HG03442 (cell line): ENCODE measurements around the gene WNT3.

Experiments
- ATAC-seq: cut with Tn5 transposase; IDR thresholded peaks from one replicate; pipeline ENCODE4 v1.9.1; 2021; ENCODE audit warnings: mild to moderate bottlenecking, moderate library complexity; ENCODE audit not compliant: unreplicated experiment

WNT3 gene

DNA sequence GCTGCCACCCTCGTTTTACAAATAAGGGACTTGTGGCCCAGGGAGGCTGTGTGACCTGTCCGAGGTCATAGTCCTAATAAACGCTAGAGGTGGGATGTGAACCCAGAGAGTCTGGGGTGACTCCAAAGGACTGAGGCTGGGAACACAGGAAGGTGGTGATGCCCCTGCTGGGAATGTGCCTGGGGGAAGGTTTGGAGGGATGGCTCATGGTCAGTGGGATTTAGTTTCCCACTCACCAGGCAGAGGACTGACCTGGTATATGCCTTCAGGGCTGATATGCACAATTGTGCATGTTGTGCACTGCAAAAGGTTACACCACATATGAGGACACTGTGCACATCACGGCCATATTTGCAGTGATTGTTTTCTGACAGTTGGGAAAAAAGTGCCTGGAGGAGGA lies 19.0 kb upstream of the WNT3 start:
- ATAC-seq: no peak

DNA sequence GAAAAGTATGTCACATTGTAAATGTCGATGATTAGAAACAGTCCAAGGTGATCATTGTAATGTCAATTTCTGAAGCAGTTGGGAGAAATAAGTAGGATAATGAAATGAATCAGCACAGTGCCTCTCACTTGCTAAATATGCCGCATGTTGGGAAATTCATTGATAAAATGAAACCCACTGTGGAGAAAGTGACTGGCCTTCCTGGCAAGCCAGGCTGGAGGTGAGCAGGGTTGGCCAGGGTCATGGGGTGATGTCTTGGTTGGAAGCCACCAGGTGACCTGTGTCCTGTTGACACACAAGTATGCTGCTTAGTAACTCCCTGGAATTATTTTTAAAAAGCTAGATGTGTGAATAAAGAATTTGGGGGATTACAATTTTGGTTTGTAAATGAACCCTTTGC lies 18.0 kb upstream of the WNT3 start:
- ATAC-seq: no peak

DNA sequence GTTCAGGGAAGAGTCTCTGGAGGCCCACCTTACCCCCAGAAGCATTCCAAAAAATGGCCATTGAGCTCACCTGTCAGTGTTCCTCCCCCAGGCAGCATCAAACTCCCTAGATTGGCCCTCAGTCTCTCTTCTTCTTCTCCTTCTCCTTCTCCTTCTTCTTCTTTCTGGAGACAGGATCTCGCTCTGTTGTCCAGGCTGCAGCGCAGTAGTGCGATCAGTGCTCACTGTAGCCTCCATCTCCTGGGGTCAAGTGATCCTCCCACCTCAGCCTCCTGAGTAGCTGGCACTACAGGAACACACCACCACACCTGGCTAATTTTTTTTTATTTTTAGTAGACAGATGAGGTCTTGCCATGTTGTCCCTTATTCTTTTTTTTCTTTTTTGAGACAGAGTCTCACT lies 16.4 kb upstream of the WNT3 start:
- no peak for ATAC-seq

DNA sequence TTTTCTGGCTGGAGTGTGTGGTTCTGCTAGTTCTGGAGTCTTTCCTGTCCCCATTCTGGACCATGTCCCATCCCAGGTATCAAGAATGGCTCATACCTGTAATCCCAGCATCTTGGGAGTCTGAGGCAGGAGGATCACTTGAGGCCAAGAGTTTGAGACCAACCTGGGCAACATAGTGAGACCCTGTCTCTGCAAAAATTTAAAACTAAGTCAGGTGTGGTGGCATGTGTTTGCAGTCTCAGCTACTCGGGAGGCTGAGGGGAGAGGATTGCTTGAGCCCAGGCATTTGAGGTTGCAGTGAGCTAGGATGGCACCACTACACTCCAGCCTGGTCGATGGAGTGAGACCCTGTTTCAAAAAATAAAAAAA lies 15.3 kb upstream of the WNT3 start:
- ATAC-seq: no peak

DNA sequence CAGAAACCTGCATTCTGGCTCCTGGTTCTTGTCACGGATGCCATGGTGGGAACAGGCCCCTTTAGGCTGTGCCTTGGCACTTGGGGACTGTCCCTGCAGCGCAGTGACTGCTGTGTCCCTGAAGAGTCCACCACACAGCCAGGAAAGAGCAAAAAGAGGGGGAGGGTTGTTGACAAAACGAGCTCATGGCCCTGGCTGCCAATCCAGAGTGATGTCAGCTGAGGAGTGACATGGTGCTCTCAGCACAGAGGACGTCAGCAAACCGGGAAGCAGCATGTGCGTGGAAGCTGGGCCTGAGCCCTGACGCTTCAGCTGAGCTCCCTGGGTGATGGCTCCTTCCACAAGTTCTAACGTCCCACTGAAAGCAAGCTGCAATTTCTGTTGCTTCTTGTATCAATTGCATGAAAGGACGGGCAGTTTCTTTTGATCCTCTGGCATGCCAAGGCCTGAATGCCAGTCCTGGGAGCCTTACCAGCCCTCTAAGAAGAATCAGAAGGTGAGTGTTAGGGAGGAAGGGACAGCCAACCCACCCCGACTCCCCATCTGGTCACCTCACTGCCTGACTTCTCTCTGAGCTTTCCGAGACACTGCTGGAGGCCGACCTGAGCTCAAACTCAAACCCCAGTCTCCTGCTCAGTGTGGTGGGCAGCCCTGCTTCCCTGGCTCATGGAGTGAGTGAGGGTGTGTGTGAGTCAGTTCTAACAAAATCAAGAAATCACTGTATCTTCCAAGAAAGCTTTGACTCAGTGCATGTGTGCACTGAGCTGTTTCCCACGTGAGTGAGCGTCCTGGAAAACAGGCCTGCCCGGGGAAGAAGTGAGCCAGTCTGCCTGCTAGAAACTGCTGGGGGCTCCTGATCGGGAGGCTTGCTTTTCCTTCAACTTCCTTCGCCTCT lies 14.7 kb upstream of the WNT3 start:
- no peak for ATAC-seq

DNA sequence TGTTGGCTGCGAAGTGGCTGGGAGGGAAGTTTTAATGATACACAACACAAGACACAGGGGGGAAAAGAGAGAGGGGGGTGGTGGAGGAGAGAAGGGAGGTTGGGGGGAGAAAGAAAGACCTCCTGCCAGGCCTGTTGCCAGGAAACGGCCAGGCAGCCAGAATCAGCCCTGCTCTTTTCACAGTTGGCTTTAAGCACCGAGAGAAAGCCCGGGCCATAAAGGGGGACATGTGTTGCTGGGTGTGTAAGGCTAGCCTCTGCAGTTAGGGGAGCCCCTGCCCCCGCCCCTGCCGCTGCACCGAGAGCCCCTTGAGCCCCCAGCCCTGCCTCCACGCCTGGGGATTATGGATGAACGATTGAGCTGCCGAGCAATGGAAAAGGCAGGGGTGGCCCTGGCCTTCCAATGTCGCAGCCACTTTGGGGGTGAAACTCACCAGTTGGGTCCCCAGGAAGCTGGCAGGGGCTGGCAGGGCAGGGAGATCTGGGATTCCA lies 13.9 kb upstream of the WNT3 start:
- no peak for ATAC-seq

DNA sequence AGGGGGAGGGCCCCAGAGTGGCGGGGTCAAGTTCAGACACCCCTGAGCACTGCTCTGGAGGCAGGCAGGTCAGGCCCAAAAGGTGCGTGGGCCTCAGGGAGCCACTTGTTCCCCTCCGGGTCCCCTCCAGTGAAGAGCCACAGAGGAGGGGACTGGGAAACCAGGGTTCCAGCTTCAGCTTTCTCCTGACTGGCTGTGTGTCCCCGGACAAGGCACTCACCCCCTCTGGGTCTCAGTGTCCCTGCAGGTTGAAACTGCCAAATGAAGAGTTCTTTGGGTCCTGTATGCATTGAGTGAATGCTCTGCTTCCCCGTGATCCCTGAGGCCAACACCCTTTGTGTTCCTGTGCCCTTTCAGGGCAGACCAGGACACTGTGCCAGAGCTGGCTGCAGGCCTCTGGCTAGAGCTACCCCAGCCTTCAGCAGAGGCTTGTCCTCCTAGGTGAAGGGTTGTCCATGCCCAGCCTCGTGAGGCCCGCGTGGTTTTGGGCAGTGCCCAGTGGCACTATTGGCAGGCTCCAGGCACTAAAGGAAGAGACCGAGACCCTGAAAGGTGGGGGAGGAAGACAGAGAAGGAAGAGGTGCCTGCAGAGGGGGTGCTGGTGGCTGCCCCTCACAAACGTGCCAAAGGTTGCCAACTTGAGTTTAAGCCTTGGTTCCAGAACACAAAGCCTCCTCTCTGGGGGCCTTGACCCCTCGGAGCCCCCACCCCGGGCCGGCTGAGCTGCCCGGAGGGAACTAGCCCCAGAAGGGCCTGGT lies 13.3 kb upstream of the WNT3 start:
- no peak for ATAC-seq

DNA sequence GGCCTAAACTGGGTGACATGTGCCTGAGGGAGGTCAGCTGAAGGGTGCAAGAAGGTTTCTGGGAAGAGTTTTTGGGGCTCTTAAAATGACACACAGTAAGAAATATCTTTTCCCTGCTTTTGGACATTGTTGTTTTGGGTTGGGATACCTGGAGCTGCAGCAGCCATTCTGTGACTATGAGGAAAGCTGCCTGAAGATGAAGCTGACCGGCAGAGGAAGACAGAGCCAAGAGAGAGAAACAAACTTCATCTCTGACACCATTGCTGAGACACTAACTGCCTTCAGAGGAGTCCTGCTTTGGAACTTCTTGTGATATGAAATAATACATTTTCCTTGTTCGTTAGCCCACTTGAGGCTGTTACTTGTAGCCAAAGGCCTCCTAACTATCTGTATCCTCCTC lies 8.8 kb upstream of the WNT3 start:
- no peak for ATAC-seq

DNA sequence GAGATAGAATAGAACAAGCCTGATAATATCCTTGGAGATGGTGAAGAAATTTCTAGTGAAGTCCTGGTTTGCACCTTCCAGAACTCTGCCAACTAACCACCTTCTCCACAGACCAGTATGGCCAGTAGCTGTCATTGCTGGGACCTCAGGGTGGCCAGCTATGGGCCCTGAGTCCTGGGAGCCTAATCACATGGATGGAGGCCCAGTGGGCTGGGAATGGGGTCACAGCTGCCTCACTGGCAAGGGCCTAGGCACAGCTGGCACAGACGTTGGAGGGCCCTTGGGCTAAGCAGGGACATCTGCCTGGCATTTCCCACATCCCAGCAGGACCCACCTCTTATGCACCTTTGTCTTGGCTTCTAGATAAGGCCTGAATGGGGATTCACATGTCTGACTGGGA lies 7.6 kb upstream of the WNT3 start:
- no peak for ATAC-seq

DNA sequence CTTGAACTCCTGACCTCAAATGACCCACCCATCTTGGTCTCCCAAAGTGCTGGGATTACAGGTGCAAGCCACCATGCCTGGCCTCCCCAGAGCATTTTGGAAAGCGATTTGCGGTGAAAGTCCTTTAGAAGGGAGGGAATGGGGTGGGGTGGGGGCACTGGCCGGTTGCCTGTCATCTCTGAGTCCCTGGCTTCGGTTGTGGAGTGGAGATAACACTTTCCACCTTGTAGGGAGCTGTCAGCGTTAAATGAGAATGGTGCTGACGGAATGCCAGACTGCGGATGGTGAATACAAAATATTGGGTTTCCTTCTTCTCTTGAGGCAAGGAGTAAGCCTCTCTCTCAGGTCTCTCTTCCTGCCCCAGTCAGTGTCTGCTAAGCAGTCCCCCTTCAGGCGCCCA lies 5.2 kb upstream of the WNT3 start:
- no peak for ATAC-seq

DNA sequence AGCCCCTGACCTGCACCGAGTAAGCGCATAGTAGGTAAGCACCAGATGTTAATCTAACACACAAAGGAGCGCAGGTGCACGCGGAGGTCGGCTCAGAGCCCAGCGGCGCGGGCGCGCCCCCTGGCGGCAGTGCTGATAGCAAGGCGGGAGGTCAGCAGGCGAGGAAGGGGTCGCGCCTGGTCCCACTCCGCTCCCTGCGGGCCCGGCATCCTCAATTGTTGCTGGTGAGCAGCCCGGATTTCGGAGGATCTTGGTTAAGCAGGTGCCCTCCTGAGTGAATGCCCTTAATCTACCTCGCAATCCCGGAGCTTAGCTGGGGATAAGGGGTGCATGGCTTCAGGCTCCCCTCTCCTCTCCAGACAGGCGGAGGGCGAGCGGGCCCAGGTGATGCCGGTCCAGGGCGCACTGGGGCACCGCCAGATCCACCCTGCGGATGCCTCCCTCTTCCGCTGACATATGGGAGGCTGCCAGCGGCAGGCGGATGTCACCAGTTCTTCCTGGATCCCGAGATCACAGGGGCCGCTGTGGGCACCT lies 4.0 kb upstream of the WNT3 start:
- ATAC-seq: no peak

DNA sequence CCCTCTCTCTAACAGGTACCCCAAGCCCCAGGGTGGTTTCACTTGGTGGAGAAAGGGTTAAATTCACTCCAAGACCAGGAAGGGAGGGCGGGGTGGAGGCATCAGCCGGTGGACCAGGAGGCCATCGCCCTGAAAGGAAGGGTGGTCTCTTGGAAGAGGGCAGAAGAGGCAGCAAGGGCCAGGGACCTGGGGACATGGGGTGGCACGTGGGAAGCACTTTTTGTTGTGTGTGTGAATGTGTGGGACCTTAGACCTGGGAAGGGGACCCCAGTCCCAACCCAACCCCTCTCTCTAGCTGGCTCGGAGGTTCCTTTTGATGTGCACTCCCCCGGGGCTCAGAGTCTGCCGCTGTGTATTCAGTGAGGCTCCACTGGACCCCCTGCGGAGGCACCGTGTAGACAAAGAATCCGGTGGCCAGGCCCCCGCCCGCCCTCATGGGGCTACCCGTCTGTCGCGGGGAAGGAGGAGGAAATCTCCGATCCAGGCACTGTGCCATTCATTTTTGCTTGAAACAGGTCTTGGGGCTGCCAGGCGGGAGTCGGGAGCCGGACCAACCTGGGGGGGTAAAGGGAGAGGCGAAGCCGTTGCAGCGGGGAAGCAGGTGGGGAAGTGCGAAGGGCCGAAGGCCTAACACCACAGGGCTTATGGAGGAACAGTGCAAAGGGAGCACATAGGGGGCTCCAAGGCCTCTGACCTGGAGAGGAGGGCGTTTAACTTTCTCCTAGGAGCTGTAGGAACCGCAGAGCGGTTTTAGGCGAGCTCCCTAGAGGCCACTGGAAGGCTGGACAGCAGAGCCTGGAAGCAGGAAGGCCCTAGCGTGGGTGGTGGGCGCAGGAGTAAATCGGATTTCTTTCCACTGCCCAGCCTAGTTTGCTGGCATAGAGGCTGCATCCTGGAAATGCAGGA lies 3.2 kb upstream of the WNT3 start:
- no peak for ATAC-seq

DNA sequence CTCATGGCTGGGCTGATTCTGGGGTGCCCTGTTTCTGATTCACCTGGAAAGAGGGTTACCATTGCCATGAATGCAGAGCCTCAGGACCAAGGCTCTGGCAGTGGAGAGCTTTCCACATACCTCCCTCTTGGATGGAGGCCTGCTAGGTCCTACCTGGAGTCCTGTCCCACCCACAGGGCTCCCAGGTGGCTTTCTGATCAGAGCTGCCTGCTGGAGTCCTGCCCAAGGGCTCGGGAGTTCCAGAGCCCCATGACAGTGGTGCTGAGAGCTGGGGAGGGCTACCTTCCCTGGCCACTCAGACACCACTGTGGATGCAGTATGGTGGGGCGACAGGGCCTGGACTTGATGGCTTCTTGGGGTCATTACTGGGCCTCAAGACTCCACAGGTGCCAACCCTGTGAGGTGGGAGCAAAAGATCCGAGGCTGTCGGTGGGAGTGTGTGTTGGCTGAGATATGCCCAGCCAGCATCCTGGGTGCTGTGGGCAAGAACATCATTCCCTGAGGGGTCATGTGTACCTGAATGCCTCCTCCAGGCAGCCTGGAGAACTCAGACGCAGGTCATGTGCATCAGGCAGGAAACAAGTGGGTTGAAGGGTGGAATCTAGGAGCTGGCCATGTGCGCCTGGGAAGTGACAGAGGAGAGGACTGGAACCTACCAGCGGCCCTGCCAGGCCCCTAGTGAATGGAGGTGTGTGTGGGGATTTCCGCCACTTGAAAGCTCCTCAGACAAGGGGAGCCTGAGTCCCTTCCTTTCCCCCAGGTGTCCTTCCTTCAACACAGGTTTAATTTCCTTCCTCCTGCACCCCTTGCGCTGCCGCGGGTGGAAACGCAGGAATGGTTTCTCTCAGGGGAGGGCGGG lies 2.3 kb upstream of the WNT3 start:
- no peak for ATAC-seq

DNA sequence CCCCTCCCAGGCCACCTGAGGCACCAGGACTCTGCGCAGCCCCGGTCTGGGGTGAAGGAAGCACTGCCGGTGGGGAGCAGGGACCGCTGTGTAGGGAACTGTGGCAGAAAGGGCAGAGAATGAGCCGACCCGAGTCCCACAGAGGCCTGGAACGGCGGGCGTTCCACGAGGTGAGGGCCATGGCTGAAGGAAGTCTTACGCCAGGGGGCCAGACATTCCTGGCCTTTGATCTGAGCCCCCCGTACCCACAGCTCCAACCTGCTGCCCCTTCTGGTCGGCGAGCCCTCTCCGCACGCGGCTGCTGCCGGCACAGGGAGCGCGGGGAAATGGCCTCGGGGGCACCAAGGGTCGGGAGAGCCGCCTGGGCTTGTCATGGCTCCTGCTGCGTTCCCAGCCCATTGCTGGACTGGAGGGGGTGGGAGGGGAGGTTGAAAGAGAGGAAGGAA lies 1.4 kb upstream of the WNT3 start:
- no peak for ATAC-seq

DNA sequence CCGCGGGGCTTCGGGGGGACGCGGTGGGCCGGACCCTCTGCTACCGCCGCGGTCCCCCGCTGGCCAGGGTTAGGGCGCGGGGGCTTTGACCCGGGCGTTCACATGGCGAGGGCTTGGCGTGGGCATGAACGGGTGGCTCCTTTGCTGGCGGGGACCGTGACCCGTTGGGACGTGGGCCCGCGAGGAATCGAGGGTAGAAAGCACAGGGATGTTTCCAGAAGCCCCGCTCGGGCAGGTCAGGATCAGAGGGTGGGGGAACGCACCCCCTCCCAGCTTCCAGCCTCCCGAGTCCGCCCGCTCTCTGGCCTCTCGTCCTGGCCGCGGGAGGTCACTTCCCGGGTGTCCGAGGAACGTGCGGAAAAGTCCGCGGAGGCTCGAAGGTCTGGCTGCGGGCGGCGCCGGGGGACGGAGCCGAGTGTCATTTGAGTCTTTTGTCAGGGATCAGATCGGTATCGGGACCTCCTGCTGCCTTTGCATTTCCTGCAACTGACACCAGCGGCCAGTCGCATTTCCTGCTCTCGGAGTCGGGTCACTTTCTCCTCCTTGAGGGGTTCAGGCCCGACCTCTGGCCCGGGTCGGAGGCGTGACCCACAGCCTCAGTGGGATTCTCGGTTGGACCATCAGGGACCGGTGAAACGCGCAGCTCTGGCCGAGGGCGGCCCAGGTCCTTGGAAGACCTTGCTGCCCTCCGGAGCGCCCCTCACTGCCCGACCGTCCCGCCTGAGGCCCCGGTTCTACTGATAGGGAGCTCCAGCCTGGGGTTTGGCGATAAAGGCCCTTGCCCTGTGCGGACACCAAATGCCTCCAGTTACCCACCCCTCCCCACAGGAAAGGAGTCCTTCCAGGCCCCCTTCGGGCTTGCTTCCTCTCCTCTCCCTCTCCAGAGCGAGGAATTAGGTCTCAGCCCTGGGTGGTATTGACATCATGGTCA lies 702 bp upstream of the WNT3 start:
- no peak for ATAC-seq

DNA sequence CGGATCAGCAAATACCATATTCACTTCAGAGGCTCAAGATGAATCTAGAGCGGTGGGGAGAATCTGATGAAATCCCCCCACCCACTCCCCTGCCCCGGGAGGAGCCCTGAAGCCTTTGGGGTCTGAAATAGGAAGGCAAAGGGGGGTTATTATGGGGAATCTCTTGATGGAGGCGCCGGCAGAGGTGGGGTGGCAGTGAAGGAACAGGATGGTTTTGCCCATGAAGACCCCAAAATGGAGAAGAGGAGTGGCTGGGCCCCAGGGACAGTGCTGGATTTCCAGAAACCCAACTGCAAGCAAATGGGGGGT lies 637 bp downstream of the WNT3 start:
- ATAC-seq: no peak

DNA sequence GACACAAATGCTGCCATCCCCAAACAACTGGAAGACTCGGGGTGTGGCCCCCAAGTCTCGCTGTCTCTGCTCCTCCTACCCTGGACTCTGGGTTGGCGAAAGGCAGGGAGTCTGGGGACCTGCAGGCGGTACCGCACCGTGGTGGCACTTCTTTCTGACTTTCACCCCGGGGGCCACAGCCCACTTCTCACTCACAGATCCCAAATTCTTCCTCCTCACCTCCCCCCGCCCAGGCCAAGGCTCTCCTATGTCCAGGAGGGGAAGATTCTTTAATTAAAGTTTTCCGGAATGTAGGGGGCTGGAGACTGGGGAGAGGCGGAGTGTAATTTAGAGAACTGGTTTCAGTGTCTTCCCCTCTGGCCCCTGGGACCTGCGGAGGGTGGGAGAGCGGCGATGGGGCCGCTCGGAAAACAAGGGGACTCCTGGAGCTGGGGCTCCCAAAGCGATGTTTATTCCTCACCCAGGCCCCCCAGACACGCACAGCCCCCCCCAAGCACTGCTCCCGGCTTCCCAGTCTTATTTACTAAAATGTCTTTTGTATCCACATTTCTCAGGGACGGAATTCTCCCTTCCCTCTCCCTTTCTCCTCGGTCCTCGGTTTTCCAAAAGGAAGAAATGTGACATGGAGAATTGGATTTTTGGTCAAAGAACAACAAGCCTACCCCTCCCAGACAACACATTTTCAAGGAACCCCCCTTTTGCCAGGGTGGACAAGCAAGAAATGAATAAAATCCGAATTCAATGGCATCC lies 1.2 kb downstream of the WNT3 start:
- ATAC-seq: no peak
